Putamen (tissue), 1 donor: Measurements from ENCODE around the gene GTSE1.

Source experiments
- DNase-seq: peaks from one replicate; pipeline ENCODE4 v3.0.0-alpha.2; 2016; ENCODE audit warnings: low spot score

The GTSE1 gene

DNA sequence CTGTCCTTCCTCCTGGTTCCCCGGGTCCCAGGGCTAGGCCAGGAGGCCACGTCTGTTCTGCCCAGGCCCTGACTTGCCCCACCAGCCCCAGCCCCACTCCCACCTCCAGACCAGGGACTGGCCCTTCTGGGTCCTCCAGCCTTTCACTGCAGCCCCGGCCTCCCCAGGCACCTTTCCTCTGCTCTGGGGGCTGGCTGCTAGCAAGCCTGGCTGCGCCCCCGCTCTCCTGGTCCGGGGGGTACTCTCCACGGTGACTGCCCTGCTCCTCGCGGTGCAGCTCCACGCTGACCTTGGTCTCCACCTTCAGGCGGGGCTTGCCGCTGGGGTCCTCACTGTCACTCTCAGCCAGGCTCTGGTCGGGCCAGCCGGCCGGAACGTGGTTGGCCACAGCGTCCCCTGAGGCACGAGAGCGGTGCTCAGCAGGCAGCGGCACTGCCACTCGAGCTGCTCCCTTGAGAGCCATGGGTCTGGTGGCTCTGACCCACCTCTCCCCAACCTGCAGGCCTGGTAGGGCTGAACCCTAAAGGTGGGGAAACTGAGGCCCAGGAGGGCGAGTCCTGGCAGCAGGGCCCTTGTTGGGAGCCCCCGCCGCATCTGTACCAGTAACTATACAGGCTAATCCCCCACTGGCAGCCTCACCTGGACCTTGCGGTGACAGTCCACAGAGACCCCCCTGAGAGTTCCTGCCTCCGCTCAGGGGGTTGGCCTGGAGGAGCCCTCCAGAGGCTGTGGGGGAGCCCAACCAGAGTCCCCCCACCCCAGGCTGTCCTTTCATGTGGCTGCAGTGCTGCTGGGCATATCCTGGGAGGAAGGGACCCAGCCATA, 67.9 kb downstream of the GTSE1 start:
- DNase-seq = no peak

DNA sequence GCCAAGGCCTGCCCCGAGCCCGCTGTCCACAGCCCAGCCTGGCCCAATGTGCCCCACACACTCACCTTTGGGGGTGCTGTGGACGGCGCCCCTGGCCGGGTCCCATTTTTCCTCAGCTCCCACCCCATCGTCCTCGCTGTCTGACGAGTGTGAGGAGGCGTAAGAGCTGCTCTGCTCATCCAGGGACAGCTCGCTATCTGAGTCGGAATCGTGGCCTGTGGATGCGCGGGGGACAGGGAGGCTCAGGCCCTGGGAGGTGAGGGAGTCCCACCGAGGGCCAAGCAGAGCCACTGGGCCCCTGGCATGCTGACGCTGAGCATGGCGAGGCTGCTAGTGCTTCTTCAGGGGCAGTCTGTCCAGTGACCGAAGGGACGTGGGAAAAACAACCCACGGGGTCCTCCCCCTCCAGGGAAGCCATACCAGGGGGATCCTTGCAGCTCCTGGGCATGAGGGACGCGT, 68.5 kb downstream of the GTSE1 start:
- no peak for DNase-seq

DNA sequence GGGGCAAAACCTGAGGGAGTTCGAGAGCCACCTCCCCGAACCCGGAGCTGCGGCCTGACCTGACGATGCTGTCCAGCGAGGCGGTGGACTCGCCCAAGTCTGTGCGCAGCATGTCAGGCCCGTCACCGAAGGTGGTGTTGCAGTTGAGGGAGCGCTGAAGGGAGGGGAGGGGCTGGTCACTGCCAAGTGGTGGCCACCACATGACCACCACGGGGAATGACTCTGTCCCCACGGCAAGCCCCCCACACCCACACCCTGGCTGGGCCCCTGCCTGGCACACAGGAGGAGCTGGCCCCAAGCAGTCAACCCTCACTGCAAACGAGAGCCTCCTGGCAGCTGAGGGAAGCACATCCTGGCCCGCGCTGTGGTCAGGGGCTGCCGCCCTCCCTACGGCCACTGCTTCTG, 69.7 kb downstream of the GTSE1 start:
- DNase-seq = no peak

DNA sequence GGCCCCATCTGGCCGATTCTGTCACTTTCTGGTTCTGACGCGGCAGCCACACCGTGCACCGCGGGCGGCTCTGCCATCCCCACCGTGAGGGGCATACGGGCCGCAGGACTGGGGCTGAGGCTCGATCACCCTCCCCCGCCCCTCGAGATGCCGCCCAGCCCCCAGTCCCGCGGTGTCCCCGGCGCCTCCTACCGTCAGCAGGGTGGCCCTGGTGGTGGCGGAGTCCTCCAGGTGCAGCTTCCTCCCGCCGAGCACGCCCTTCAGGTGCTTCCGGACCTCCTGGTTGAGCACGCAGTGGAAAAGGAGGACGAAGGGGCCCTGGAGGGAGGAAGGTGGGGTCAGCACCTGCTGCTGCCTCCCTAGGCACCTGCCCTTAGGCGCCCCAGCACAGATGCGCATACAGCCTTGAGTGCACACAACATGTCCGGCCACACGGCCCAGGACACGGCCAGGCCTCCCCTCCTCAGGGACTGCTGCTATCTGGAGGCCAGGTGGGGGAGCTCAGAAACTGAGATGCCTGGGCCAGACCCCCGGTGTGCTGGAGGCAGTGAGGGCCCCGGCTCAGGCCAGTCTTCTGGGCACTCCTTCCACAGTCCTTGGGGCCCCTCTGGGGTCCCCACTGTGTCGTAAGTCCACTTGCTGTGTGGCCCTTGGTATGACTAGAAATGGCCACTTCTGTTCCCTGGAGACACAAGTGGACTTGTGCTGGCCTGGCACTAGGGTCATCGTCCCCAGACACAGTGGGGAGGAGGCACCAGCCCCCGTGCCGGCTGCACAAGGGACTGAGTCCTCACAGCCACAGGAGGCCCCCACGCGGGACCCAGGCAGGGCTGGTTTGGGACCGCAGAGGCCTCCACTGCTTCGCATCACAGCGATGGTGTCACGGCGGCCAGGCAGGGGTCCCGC, 70.4 kb downstream of the GTSE1 start:
- no peak for DNase-seq

DNA sequence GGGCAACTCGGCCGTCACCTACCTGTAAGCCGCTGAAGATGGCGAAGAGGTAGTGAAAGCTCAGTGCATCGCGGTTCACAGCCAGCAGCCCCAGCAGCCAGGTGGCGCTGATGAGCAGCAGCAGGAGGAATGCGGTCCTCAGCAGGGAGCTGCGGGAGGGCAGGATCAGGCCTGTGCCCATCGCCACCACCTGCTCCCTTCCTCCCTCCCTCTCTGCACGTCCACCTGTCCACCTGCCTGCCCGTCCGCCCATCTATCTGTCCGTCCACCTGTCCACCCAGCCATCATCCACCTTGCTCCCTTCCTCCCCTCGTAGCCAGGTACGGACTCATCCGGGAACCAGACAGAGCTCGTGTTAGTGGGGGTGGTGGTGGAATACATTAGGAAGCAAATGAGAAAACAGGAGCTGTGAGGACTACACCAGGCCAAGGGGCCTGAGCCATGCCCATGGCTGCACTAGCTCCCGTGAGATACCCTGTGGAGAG, 71.1 kb downstream of the GTSE1 start:
- DNase-seq = no peak

DNA sequence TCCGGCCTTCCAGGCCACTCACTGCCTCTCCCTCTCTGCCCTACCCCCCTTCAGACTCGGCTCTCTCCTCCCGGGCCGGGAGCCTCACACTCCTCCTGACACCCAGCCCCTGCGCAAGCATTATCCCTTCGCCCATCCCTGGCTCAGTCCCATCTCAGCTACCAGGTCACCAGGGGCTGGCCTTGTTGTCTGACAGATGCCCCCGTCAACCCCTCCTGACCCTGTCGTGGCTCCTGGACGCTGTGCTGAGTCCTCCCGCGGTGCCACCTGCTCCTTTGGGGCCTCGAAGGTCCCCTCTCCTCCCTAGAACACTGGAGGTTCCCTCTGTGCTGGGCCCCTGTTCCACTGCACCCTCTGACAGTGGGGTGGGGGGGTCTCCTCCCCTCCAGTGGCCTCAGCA, 71.8 kb downstream of the GTSE1 start:
- DNase-seq = no peak

DNA sequence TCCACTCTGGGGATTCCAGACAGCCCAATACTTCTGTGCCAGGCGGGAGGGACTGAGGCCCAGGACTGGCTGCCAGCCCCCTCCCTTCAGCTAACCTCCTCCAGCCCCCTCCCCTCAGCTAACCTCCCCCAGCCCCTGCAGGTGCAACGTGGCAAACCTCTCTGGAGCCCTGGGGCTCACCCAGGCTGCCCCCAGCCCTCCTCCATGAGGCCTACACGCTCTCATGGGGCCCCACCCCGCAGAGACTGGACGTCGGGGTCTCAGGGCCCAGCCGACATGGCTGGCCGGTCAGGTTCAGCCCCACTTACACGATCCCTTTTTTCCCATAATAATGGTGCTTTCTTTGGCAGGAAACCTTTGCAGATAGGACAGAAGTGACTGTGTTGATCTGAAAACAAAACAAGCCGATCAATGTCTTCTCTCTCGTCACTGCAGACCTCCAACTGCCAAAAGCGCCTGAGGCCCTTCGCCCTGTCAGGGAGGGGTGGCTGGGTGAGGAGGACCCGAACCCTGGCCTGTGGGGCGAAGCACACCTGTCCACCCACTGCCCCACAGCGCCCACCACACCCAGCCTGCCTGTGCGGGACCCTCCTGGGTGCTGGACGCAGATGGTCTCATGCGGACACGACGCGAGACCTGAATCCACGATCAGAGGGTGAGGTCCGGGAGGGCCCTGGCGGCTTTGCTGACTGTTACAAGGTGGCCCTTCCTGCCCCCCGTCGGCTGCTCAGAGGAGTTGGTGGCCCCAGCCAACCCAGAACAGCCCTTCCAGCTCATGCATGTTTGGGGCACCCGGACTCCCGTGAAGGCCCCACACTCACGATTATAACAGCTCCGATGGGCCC, 72.4 kb downstream of the GTSE1 start:
- DNase-seq = no peak

DNA sequence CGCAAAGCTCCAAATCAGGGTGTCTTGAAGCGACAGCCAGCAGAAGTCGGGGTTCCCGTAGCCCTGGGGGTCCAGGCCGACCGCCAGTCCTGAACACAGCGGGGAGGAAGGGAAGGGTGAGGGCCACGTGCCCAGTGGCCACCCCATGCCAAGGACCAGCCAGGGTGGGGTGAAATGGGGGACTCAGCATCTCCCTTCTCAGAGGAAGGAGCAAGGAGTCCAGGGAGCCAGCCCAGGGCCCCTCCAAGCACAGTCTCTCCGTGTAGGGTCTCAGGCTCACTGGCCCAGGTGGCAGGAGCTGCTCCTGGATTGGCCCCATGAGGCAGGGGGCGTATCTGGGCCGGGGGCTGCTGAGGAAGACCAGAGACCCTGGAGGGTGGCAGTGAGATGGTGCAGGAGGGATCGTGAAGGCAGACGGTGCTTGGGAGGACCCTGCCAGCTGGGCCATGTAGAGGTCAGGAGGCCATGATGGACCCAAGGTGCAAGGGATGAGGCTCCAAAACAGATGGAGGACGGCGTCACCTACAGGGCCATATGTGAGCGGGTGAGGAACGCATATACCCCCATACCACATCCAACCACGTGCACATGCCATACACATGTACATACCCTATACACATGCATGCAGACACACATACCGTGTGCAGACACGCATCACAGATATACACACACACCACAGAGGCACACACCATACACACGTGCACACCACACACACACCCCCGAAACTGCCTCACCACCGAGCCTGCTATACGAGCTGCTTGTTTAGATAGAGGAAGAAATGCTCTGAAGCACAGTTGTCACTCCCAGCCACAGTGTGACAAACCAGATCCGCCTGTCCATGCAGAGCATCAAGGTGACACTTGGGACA, 73.3 kb downstream of the GTSE1 start:
- no peak for DNase-seq

DNA sequence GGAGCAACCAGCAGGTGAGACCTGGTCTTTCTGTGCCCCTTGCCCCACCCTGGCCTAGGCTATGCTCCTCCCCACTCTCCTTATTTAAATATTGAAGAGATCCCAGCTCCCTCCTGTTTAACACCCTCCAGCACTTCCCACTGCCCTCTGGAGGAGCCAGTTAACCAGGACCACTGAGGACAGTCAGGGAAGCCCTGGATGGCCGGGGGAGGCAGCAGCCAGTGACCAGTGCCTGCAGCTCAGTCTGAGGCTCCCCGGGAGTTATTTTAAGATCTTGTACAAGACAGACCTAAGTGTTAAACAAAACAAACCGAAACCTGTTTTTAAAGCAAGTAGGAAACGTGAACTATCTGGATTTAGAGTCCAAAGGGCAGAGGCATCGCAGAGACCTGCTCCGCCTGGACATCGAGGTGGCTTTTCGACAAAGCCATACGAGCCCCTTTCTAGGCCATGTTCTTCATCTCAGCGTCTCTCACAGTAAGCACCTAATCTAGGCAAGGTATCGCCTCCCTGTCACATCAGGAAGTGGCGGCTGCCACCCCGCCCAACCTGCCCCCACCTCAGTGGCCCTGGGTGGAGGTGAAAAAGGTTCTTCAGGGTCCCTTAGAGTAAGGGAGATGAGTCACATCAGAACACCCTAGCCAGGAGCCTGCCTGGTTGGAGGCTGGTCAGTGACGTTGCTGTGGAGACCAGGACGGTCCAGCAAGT, 74.1 kb downstream of the GTSE1 start:
- no peak for DNase-seq

DNA sequence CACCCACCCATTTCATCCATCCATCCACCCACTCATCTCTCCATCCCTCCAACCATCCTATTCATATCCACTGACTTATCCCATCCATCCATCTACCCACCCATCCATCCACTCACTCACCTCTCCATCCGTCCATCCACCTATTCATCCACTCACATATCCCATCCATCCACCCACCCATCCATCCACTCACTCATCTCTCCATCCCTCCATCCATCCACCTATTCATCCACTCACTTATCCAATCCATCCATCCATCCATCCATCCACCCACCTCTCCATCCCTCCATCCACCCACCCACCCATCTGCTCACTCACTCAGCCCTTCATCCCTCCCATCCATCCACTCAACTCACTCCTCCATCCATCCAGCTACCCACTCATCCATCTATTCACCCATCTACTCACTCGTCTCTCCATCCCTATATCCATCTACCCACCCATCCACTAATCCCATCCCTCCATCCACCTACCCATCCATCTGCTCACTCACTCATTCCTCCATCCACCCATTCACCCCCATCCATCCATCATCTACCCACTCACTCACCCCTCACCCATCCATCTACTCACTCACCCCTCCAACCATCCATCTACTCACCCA, 75.1 kb downstream of the GTSE1 start:
- DNase-seq = no peak

DNA sequence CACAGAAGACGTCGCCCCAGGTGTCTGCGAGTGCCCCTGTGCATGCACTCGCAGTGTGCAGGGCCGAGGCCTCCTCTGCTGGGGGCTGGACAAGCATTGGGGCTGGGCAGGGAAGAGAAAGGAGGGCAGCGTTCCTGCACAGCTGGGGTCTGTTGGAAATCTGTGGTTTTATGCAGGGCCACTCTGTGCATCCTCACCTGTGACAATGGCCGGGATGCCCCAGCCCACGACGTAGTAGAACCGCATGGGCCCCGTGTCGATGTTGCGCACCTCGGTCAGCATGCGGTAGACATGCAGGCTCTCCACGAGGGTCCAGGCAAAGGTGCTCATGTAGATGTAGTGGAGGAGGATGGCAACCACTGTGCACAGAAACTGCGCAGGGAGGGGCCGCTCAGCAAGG, 76.0 kb downstream of the GTSE1 start:
- DNase-seq = no peak

DNA sequence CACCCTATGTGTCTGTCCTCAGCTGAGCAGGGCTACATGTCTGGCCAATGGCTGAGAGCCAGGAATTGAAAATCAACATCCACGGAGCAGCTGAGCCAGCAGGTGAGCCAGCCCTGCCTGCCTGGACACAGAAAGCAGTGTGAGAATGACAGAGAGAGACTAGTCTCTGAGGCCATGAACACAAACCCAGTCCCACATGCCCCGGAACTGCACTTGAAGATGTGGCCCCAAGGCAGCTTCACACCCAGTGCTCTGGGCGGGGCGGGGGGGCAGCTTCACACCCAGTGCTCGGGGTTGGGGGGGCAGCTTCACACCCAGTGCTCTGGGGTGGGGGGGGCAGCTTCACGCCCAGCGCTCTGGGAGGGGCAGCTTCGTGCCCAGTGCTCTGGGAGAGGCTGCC, 76.5 kb downstream of the GTSE1 start:
- DNase-seq = no peak

DNA sequence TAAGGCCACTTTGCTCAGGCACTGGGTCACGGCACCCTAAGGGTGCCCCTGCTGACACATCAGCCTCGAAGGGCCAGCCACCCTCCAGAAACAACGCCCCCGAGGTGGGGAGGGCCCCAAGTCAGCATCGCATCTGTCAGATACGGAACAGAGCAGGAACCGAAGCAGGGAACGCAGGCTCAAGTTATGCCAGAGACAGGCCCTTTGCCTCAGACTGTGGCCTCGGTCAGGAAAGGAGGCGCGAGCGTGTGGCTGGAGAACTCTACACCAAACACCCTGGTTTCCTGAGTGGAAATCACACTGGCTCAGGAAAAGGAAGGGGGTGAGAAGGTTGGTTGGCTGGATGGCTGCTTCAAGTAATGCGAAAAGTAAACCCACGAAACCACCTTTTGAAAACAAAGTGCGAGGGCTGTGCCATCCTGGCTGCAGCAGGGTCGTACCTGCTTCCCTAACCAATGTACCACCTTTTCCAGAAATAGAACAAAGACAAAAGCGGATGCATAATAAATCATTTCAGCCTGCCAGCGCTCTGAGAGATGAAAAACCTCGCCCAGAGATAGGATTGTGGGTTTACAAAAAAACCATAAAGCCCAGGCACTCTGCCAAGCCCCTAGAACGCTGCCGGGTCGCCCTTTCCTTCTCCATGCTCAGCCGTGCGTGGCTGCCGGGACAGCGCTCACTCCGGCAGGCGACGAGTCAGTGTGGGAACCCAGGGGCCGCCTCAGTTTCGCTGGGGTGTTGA, 77.4 kb downstream of the GTSE1 start:
- DNase-seq = no peak

DNA sequence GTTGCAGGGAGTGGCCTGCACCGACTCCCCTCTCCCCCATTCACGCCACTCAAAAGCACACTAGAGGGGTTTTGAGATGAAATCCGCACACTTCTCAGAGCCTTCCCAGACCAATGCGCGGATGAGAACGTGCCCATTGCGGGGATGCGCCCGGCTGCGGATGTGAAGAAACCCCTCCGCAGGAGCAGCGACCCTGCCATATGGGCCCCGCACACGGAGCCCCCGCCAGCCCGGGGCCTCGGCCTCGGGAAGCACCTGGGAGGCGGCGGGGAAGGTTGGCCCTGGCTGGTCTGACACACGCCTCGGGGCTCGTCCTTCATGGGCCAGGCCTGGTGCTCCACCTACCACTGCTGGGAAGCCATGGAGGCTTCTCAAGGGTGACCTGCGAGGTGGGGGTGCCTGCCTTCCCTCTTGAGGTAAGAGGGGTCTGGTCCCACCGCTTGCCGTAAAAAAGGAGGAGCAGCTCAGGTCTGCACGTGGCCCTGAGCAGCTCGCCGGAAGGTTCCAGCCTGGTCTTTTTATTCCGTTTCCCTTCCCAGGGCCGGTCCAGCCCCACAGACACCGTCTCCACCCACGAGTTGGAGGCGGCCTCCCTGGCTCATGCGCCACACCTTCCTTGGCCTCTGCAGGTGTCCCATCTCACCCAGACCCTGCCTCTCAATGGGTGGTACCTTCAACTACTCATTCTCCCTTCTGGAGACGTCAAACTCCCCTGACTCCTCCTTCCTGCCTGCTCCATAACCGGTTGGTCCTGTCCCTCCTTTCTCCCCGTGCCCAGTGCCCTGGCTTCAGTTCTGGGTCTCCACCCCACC, 78.2 kb downstream of the GTSE1 start:
- no peak for DNase-seq

DNA sequence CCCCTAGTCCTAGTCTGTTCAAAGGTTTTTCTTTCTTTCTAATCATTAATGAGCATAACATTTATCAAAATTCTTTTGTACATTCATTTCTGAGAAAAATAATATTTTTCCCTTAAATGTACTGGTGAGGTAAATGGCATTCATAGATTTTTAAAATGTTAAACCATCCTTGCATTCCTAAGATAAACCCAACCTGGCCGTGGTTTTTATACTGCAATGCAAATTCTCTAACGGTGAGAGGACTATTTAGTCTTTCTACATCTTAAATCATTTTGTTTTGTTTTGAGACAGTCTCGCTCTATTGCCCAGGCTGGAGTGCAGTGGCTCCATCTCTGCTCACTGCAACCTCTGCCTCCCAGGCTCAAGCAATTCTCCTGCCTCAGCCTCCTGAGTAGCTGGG, 79.4 kb downstream of the GTSE1 start:
- DNase-seq = no peak

DNA sequence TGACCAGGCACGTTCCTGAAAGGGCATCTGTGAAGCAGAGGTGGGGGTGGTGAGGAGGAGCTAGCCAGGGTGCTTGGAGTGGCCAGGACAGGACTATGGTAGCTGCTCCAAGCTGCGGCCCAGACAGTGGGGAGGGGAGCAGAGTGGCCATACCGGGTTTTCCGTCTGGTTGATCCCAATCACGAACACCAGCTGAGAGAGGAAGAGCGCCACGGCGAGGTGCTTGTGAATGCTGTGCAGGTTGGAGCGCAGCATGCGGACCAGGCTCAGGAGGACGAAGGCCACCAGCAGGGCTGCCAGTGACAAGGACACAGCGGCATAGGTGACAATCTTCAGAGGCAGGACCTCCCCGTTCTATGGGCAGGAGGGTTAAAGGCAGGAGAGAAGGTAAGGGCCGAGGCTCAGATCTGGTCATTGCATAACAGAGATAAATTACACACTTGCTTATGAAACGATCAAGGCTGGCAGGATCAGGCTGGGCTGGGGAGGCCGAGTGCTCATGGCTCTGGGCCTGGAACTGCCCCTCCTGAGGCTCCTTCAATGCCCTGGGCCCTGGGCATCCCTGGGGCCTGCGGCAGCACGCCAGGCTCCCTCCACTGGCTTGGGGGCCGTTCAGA, 80.3 kb downstream of the GTSE1 start:
- no peak for DNase-seq

DNA sequence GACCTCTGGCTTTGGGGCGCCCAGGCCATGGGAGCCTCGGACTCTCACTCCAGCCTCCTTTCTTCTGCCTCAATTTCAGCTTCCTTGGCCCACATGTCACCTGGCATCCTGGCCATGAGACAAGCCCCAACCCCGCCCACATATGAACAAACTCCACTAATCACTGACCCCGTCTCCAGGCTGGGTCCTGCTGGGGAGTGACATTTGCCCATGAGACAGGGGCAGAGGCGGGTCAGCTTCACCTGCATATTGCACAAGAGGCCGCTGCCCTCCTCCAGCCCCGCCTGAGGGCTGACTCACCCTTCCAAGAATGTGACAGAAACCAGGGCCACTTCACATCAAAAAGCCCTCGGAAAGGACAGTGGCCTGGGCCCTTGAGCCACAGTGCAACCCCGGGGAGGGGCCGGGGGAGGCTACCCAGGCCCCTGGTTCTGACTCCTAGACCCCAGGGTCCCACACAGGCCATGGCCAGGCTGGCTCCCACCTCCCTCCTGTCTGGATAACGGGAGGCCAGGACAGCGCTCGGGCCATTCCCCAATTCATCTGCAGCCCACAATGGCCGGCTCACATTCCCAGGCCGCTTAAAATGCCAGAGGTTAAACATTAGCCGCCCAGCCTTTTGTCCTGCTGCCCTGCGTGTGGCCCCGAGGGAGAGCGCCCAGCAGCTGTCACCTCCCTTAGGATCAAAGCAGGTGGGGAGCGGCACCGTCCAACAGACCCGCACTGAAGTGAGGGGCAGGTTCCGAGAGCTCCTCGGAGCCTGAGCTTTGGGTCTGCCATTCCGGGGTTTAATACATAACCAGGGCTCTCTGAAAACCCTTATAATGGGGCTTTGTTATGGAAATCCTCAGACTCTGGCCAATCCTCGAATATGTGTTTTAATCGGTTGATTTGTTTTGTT, 81.1 kb downstream of the GTSE1 start:
- no peak for DNase-seq
